ENCODE results near the gene LSM7.

The LSM7 gene

DNA sequence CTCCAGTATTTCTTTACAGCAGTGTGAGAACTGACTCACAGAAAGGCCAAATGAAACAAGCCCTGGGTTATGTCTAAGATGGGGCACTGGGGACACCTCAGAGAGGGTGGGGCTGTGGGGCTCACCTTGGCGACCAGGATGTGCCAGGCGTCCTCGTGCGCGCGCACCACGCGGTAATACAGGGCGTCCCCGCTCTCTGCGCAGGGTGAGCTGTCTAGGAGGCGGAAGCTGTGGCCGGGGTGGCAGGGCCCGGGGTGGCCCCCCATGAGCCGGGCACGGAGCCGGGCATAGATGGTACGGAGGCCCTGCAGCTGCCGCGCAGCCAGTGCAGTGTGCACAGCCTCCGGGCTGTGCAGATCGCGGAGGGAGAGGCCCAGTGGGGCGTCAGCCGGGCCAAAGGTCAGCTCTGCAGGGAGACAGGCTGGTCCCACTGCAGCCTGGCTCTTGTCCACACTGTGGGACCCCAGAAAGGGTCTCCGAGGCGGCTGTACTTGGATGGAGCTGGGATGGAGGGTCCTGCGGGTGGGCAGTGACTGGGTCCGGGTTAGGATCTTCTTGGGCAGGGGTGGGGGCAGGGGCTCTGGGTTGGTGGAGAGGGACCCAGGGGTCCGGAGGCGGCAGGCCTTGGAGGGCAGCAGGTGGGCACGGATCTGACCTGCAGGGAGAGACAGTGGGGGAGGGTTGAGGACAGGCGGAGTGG is 49.8 kb downstream of the LSM7 start:
- DNase-seq (ENCODE audit: low read depth in 2 of 2): no peak

DNA sequence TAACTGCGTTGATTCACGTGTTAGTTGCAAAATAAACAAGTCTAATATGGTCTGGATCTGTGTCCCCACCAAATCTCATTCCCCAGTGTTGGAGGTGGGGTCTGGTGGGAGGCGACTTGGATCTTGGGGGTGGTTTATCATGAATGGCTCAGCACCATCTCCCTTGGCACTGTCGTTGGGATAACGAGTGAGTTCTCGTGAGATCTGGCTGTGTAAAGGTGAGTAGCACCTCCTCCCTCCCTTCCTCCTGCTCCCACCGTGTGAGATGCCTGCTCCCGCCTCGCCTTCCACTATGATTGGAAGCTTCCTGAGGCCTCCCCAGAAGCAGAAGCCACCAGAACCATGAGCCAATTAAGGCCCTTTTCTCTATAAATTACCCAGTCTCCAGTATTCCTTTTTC is 51.2 kb downstream of the LSM7 start:
- DNase-seq (ENCODE audit: low read depth in 2 of 2): no peak

DNA sequence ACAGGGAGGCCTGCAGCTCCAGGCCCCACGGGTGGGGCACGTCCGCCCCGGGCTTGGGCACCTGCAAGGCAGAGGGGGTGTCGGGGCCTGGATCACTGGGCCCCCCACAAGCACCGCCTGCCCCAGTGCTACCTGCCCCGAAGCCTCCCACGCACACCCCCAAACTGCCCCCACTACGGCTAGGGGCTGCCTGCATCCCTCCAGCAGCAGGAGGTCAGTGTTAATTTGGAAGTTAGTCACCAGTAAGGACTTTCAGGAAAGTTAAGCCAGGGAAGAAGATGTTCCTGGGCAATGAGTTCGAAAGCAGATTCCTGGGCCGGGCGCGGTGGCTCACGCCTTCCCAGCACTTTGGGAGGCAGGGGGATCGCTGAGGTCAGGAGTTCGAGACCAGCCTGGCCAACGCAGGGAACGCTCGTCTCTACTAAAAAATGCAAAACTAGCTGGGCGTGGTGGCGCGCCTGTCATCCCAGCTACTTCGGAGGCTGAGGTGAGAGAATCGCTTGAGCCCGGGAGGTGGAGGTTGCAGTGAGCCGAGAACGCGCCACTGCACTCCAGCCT is 51.9 kb downstream of the LSM7 start:
- DNase-seq (ENCODE audit: low read depth in 2 of 2): no peak

GRCh38 chr19:2275588-2276428 is 52.6 kb downstream of the LSM7 start:
- no peak for DNase-seq (ENCODE audit: low read depth in 2 of 2)

DNA sequence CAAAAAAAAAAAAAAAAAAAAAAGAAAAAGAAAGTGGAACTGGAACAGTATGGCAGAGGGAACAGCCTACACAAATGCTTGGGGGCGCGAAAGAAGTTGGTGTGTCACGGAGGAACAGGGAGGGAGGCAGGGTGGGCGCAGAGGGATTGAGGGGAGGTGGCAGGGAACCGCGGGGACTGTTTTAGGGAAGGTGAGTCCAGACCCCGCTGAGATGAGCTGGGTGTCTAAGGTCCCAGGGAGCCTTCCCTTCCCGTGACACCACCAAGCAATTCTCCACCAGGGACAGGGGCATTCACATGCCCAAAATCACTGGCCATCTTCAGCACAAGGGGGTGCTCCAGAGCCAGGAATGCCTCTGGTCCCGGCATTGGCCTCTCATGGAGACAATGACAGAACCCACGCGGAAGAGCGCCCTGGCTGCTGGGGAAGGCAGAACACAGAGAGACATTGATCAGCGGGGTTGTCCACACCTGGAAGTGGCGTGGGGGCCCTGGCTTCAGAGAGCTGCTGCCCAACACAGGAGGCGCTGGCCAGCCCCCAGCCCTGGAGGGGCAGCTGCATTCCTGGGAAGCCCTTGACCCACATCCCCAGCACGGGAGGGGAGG is 53.4 kb downstream of the LSM7 start:
- DNase-seq (ENCODE audit: low read depth in 2 of 2): no peak

DNA sequence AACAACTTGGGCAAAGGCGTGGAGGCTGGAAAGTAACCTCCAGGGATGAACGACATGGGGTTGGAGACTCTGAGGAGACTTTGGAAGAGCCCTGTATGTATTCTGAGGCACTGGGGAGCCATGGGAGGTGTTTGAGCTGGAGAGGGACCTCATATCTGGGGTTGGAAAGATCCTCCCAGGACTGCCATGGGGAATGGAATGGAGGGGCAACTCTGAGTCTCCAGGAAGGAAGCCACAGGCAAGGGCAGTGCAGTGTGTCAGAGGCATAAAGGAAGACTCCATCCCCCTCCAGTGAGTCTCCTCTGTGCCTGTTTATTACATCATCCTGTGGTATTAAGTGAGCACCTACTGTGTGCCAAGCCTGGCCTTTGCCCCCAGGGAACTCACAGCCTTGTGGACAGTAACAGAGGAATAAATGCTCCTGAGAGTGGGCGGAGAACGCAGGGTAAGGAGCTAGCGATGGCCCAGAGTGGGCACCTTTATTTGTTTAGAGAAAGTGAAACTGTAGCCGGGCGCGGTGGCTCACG is 54.1 kb downstream of the LSM7 start:
- no peak for DNase-seq (ENCODE audit: low read depth in 2 of 2)

- DNase-seq (ENCODE audit: low read depth in 2 of 2): no peak
These were observed 54.8 kb downstream of the LSM7 start for GRCh38 chr19:2273356-2274184.

Data from stimulated activated CD8-positive, alpha-beta memory T cell treated with anti-CD3 and anti-CD28 coated beads, Interleukin-15, amount 100 ng/mL, for 4 hours (primary cell).